Endothelial cell of umbilical vein (primary cell): ENCODE results near the gene GUCY1B1. TPM values are rescaled to one million over a fixed set of nuclear protein-coding genes. Genes with fewer than 3 reads are reported as not detected.

Experiments used
- BruUV-seq: library from RNA; stranded (reverse); fragments of 400-500 nt; replicated peaks from 2 replicates; lab custom pipeline; 2021; lab: Mats Ljungman, UMichigan
- CTCF ChIA-PET: fragments of 300-600, 350-600 bp; sonication (Branson Sonifier 250); formaldehyde crosslinking; loops from one replicate; lab custom pipeline; 2021; ENCODE audit warnings: antibody characterized with exemption, inconsistent platforms; lab: Charles Lee
- POLR2A ChIA-PET: fragments of 300-600, 350-600 bp; sonication (Branson Sonifier 250); formaldehyde crosslinking; loops from one replicate; lab custom pipeline; 2021; ENCODE audit warnings: antibody characterized with exemption, inconsistent platforms; lab: Charles Lee
- DNase-seq: peaks from one replicate; pipeline ENCODE4 v3.0.0-alpha.2; 2011; ENCODE audit warnings: low read depth, low spot score
- FAIRE-seq: peaks from 2 replicates; lab custom pipeline; 2011; peaks lifted over from hg19 to GRCh38; lab: Jason Lieb, UNC
- H2AFZ ChIP-seq: 2 replicates; pipeline ENCODE4 v1.6.0; 2012; ENCODE audit warnings: low read depth, low read length, control low read depth, inconsistent platforms
- H3K27ac ChIP-seq: 2 replicates; pipeline ENCODE4 v1.5.1; 2011; ENCODE audit warnings: low read depth, mild to moderate bottlenecking, control low read depth, low read length, moderate library complexity; ENCODE audit not compliant: insufficient read depth
- H3K27me3 ChIP-seq, 2 experiments: 2 replicates each; pipeline versions ENCODE4 v1.6.0 to v1.6.1; 2011; ENCODE audit warnings: low read length in 2 of 2, mixed read lengths in 1 of 2; ENCODE audit not compliant: control insufficient read depth in 2 of 2, insufficient read depth in 2 of 2
- H3K36me3 ChIP-seq, 2 experiments: 2 replicates in 1 of 2; 3 replicates in 1 of 2; pipeline ENCODE4 v1.5.1; 2011; ENCODE audit warnings: low read length in 2 of 2, mild to moderate bottlenecking in 1 of 2, moderate library complexity in 1 of 2; ENCODE audit not compliant: control insufficient read depth in 2 of 2, insufficient read depth in 2 of 2; ENCODE audit errors: extremely low read depth in 1 of 2
- H3K4me1 ChIP-seq: 3 replicates; pipeline ENCODE4 v1.5.1; 2011; ENCODE audit warnings: mild to moderate bottlenecking, low read length; ENCODE audit not compliant: control insufficient read depth, insufficient read depth; ENCODE audit errors: extremely low read depth
- H3K4me2 ChIP-seq: 2 replicates; pipeline ENCODE4 v1.6.1; 2011; ENCODE audit warnings: low read length, control low read depth, mixed read lengths; ENCODE audit not compliant: insufficient read depth
- H3K4me3 ChIP-seq, 3 experiments: fragments of 200-600 bp in 1 of 3; sonication (generic), shearing (Covaris generic) in 1 of 3; replicated peaks in 1 of 3; 2 replicates each; pipeline ENCODE4 v1.5.1; 2011 to 2016; ENCODE audit warnings: control low read depth in 3 of 3, low read length in 3 of 3, mild to moderate bottlenecking in 2 of 3, inconsistent platforms in 1 of 3, low read depth in 1 of 3, moderate library complexity in 1 of 3; ENCODE audit not compliant: insufficient read depth in 1 of 3
- H3K79me2 ChIP-seq: 2 replicates; pipeline ENCODE4 v1.6.0; 2012; ENCODE audit warnings: low read length, inconsistent platforms; ENCODE audit not compliant: control insufficient read depth, insufficient read depth
- H3K9ac ChIP-seq: replicated peaks from 2 replicates; pipeline ENCODE3; 2011; ENCODE audit warnings: low read length, control low read depth; ENCODE audit not compliant: insufficient read depth; ENCODE audit errors: extremely low read depth
- H3K9me1 ChIP-seq: replicated peaks from 3 replicates; pipeline ENCODE4 v1.6.0; 2011; ENCODE audit warnings: mild to moderate bottlenecking, low read length; ENCODE audit not compliant: control insufficient read depth, insufficient read depth; ENCODE audit errors: extremely low read depth
- H3K9me3 ChIP-seq: replicated peaks from 2 replicates; pipeline ENCODE4 v1.5.1; 2012; ENCODE audit warnings: low read length, inconsistent platforms; ENCODE audit not compliant: control insufficient read depth, insufficient read depth
- H4K20me1 ChIP-seq: replicated peaks from 2 replicates; pipeline ENCODE3; 2011; ENCODE audit warnings: mild to moderate bottlenecking, low read length; ENCODE audit not compliant: control insufficient read depth, insufficient read depth; ENCODE audit errors: extremely low read depth
- CTCF ChIP-seq, 2 donors: IDR thresholded peaks; 1 replicate in 1 of 2; 2 replicates in 1 of 2; pipeline ENCODE4 v1.5.1; 2011; ENCODE audit warnings: low read length in 2 of 2, mild to moderate bottlenecking in 2 of 2, moderate library complexity in 2 of 2, control low read depth in 1 of 2, inconsistent platforms in 1 of 2, low read depth in 1 of 2; ENCODE audit not compliant: insufficient read depth in 1 of 2; ENCODE audit errors: extremely low read depth in 1 of 2
- FOS ChIP-seq: IDR thresholded peaks from 2 replicates; pipeline ENCODE4 v1.6.1; 2011; ENCODE audit warnings: mild to moderate bottlenecking, low read length, moderate library complexity, borderline replicate concordance; ENCODE audit not compliant: insufficient read depth
- GATA2 ChIP-seq: IDR thresholded peaks from 2 replicates; pipeline ENCODE4 v1.7.0; 2011; ENCODE audit warnings: low read depth, mild to moderate bottlenecking, moderate library complexity, mixed read lengths, low read length; ENCODE audit not compliant: insufficient read length, insufficient read depth
- dilution Hi-C: fragments of 300-500 bp; cut with MboI; formaldehyde crosslinking; loops from one replicate; pipeline ENCODE4 v1.15.0; 2019; ENCODE audit warnings: low sequenced_read_pairs; ENCODE audit not compliant: extremely low pct_ligation_motif_present
- intact Hi-C: fragments of 100-400 bp; cut with micrococcal nuclease; formaldehyde crosslinking; loops from one replicate; pipeline ENCODE4 v1.10.0; 2022
- polyA plus RNA-seq, 4 experiments: library from polyadenylated mRNA; depleted of rRNA in 3 of 4; stranded (reverse) in 3 of 4; unstranded in 1 of 4; fragments of >200 nt; gene quantifications; 2 replicates each; pipeline versions ENCODE4 v1.2.1 to v1.2.3, GENCODE V29; 2011 to 2012; ENCODE audit warnings: missing spikeins in 1 of 4
- total RNA-seq: library from RNA; stranded (reverse); gene quantifications from 2 replicates; pipeline ENCODE4 v1.2.3, GENCODE V29; 2021

The GUCY1B1 gene
- total and polyA plus RNA-seq, 2 donors (not counting 3 experiments of a cell fraction or from before 2014, with no cell fraction given) = 1.9 to 4.7 TPM

GRCh38 chr4:155773196-155773800 is 14.5 kb downstream of the GUCY1B1 start:
- FAIRE-seq = no peak
- H3K4me2 ChIP-seq = no peak overlapping the region
- intact Hi-C loops = no loop called here

More at GRCh38 chr4:155773196-155773800, 14.5 kb downstream of the GUCY1B1 start:
- no peak for DNase-seq
- Histone ChIP-seq H3K9me3 (no peaks in the 10 kb centered on the region), H3K9ac (no peak overlapping the region), H3K27ac (no peak overlapping the region), H3K4me1 (no peaks in the 10 kb centered on the region), H3K9me1 (no peaks in the 10 kb centered on the region), H3K79me2 (no peaks in the 10 kb centered on the region), H3K36me3 (no peaks in the 10 kb centered on the region), H3K4me3 (no peak overlapping the region), H3K27me3 (no peaks in the 10 kb centered on the region), H4K20me1 (no peaks in the 10 kb centered on the region), H2AFZ (no peak overlapping the region)
- CTCF ChIA-PET = interaction anchor here (1.0 to 1.9 kb wide), 6 partner anchors 10 to 369 kb away, joined by 3 to 8 read pairs (median 4); partner anchors contain the start of gene GUCY1B1
- TF ChIP-seq CTCF (IDR thresholded peaks at IDR 0.05; ENCODE audit: extremely low read depth in 1 of 2, insufficient read depth in 1 of 2, low read depth in 1 of 2, low read length in 2 of 2) (no peak), FOS (no peak), GATA2 (no peak)
- BruUV-seq = no TSS peak
- dilution Hi-C loops = no loop called here
- POLR2A ChIA-PET = no interaction called here
